ENCODE results near the gene HSPG2. TPM values are rescaled to one million over a fixed set of nuclear protein-coding genes. Genes with fewer than 3 reads are reported as not detected.

HSPG2 gene
- total and polyA plus RNA-seq, 9 of the 15 experiments (the other 6 are each of a cell fraction or from before 2014, with no cell fraction given), result 0.14 to 160 (median 15.7) TPM

DNA sequence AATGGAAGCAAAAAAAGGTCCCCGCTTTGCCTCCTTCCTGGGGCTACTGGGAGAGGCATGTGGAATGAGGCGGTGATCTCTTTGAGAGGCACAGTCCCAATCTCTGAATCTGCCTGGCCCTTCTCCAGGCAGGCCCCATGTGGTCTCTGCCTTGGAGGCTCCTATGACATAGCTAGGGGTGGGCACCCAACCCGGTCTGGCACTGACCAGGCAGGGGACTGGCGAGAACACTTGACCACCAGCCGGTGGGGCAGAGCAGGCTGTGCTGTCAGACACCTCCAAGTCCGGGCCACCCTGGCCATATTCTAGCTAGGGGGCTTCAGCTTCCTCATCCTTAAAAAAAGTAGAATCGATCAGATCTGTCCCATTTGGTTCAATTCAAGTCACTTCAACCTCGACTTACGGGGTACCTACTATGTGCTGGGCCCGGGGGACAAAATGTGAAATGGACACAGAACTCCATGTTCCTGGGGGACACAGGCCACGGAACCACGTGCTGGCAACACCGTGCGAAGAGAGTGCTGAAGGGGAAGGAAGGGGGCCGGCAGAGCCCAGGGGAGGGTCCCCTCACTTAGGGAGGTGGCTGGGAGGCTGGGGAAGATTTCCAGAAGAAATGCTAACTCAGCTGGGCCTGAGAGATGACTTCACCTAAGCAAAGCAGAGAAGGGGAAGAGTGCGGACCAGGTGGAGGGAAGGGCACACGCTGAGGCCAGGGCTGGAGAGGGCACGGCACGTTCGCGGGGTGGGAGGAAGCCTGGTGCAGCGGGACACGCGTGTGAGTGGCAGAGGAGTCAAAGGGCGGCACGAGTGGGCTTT, 33.3 kb downstream of the HSPG2 start (continued):
- TF ChIP-seq, protein P1, sequence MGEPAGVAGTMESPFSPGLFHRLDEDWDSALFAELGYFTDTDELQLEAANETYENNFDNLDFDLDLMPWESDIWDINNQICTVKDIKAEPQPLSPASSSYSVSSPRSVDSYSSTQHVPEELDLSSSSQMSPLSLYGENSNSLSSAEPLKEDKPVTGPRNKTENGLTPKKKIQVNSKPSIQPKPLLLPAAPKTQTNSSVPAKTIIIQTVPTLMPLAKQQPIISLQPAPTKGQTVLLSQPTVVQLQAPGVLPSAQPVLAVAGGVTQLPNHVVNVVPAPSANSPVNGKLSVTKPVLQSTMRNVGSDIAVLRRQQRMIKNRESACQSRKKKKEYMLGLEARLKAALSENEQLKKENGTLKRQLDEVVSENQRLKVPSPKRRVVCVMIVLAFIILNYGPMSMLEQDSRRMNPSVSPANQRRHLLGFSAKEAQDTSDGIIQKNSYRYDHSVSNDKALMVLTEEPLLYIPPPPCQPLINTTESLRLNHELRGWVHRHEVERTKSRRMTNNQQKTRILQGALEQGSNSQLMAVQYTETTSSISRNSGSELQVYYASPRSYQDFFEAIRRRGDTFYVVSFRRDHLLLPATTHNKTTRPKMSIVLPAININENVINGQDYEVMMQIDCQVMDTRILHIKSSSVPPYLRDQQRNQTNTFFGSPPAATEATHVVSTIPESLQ (CRISPR knock-in tag; IDR thresholded peaks at IDR 0.05), result no peak
- TF ChIP-seq HDAC2 (IDR thresholded peaks at IDR 0.05) (no peak), ZFP36 (IDR thresholded peaks at IDR 0.05; ENCODE audit: low read depth, low read length, partially characterized antibody) (no peak), MYBL2 (IDR thresholded peaks at IDR 0.05; ENCODE audit: low read depth) (no peak), MYBL2 (CRISPR knock-in tag; IDR thresholded peaks at IDR 0.05; ENCODE audit: borderline replicate concordance) (no peak), MAZ (CRISPR knock-in tag; conservative IDR thresholded peaks at IDR 0.05 in 1 of 2, IDR thresholded peaks at IDR 0.05 in 1 of 2) (no peak), ELF4 (CRISPR knock-in tag; IDR thresholded peaks at IDR 0.05) (no peak), KAT2B (IDR thresholded peaks at IDR 0.05; ENCODE audit: low read depth, low read length) (no peak)
- TF ChIP-seq, protein P2, sequence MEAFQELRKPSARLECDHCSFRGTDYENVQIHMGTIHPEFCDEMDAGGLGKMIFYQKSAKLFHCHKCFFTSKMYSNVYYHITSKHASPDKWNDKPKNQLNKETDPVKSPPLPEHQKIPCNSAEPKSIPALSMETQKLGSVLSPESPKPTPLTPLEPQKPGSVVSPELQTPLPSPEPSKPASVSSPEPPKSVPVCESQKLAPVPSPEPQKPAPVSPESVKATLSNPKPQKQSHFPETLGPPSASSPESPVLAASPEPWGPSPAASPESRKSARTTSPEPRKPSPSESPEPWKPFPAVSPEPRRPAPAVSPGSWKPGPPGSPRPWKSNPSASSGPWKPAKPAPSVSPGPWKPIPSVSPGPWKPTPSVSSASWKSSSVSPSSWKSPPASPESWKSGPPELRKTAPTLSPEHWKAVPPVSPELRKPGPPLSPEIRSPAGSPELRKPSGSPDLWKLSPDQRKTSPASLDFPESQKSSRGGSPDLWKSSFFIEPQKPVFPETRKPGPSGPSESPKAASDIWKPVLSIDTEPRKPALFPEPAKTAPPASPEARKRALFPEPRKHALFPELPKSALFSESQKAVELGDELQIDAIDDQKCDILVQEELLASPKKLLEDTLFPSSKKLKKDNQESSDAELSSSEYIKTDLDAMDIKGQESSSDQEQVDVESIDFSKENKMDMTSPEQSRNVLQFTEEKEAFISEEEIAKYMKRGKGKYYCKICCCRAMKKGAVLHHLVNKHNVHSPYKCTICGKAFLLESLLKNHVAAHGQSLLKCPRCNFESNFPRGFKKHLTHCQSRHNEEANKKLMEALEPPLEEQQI (IDR thresholded peaks at IDR 0.05), result no peak
- TF ChIP-seq, protein P3, sequence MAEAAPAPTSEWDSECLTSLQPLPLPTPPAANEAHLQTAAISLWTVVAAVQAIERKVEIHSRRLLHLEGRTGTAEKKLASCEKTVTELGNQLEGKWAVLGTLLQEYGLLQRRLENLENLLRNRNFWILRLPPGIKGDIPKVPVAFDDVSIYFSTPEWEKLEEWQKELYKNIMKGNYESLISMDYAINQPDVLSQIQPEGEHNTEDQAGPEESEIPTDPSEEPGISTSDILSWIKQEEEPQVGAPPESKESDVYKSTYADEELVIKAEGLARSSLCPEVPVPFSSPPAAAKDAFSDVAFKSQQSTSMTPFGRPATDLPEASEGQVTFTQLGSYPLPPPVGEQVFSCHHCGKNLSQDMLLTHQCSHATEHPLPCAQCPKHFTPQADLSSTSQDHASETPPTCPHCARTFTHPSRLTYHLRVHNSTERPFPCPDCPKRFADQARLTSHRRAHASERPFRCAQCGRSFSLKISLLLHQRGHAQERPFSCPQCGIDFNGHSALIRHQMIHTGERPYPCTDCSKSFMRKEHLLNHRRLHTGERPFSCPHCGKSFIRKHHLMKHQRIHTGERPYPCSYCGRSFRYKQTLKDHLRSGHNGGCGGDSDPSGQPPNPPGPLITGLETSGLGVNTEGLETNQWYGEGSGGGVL (CRISPR knock-in tag; IDR thresholded peaks at IDR 0.05), result no peak
- TF ChIP-seq, protein P4, sequence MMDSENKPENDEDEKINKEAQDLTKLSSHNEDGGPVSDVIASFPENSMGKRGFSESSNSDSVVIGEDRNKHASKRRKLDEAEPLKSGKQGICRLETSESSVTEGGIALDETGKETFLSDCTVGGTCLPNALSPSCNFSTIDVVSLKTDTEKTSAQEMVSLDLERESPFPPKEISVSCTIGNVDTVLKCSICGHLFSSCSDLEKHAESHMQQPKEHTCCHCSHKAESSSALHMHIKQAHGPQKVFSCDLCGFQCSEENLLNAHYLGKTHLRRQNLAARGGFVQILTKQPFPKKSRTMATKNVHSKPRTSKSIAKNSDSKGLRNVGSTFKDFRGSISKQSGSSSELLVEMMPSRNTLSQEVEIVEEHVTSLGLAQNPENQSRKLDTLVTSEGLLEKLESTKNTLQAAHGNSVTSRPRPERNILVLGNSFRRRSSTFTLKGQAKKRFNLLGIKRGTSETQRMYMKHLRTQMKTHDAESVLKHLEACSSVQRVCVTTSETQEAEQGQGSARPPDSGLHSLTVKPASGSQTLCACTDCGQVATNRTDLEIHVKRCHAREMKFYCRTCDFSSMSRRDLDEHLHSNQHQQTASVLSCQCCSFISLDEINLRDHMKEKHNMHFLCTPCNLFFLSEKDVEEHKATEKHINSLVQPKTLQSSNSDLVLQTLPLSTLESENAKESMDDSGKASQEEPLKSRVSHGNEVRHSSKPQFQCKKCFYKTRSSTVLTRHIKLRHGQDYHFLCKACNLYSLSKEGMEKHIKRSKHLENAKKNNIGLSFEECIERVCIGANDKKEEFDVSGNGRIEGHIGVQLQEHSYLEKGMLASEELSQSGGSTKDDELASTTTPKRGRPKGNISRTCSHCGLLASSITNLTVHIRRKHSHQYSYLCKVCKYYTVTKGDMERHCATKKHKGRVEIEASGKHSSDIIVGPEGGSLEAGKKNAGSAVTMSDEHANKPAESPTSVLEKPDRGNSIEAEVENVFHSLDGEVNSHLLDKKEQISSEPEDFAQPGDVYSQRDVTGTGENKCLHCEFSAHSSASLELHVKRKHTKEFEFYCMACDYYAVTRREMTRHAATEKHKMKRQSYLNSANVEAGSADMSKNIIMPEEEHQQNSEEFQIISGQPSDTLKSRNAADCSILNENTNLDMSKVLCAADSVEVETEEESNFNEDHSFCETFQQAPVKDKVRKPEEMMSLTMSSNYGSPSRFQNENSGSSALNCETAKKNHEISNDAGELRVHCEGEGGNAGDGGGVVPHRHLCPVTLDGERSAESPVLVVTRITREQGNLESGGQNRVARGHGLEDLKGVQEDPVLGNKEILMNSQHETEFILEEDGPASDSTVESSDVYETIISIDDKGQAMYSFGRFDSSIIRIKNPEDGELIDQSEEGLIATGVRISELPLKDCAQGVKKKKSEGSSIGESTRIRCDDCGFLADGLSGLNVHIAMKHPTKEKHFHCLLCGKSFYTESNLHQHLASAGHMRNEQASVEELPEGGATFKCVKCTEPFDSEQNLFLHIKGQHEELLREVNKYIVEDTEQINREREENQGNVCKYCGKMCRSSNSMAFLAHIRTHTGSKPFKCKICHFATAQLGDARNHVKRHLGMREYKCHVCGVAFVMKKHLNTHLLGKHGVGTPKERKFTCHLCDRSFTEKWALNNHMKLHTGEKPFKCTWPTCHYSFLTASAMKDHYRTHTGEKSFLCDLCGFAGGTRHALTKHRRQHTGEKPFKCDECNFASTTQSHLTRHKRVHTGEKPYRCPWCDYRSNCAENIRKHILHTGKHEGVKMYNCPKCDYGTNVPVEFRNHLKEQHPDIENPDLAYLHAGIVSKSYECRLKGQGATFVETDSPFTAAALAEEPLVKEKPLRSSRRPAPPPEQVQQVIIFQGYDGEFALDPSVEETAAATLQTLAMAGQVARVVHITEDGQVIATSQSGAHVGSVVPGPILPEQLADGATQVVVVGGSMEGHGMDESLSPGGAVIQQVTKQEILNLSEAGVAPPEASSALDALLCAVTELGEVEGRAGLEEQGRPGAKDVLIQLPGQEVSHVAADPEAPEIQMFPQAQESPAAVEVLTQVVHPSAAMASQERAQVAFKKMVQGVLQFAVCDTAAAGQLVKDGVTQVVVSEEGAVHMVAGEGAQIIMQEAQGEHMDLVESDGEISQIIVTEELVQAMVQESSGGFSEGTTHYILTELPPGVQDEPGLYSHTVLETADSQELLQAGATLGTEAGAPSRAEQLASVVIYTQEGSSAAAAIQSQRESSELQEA (IDR thresholded peaks at IDR 0.05; ENCODE audit: low read depth), result no peak
